ENCODE results near the gene C2orf68. TPM values are rescaled to one million over a fixed set of nuclear protein-coding genes. Genes with fewer than 3 reads are reported as not detected.

Gene C2orf68
- total RNA-seq, 1 experiment from 2014 or later, result 26.6 TPM

- Histone ChIP-seq H3K79me2 (ENCODE audit: low read length) (peaks cover 24% of the 10 kb centered on the region), H3K9me2 (replicated peaks; ENCODE audit: low read length) (no peaks in the 10 kb centered on the region), H3K4me1 (ENCODE audit: insufficient read depth, low read length) (peaks cover 18% of the 10 kb centered on the region), H3K4me3 (ENCODE audit: low read length) (peak within 1 kb of the TSS; percentile 73), H3K4me2 (ENCODE audit: low read length) (peak within 1 kb of the TSS; percentile 85), H3F3A (ENCODE audit: low read length, unreplicated experiment) (no peaks in the 10 kb centered on the region), H3K9ac (ENCODE audit: low read length) (peak within 1 kb of the TSS; percentile 69), H3K9me3 (ENCODE audit: low read length) (no peaks in the 10 kb centered on the region), H2AFZ (ENCODE audit: low read length) (peak within 1 kb of the TSS; percentile 73), H3K27me3 (ENCODE audit: low read length) (no peaks in the 10 kb centered on the region), H3K36me3 (ENCODE audit: low read depth, low read length) (no peaks in the 10 kb centered on the region), H4K20me1 (ENCODE audit: low read length) (no peaks in the 10 kb centered on the region), H3K27ac (ENCODE audit: low read length) (peak within 1 kb of the TSS; percentile 20)
- ChIA-PET CTCF (no interaction called here), POLR2A (ENCODE audit: unreplicated experiment) (interaction anchor here (0.5 to 1.4 kb wide), 5 partner anchors 10 to 509 kb away, joined by 3 to 14 read pairs (median 4); partner anchors contain the start of gene CAPG)
- BruUV-seq (replicated peaks), result TSS peak; percentile 57
- intact Hi-C loops (cut with micrococcal nuclease), result loop anchor here (1.0 kb wide), 1 partner anchor 16 kb away; the partner anchor contains the start of gene GGCX
- TF ChIP-seq CTCF (conservative IDR thresholded peaks at IDR 0.05; ENCODE audit: low read depth, low read length) (no peak), EZH2 (IDR thresholded peaks at IDR 0.05; ENCODE audit: low read length, unreplicated experiment) (no peak), EZH2phosphoT487 (IDR thresholded peaks at IDR 0.05; ENCODE audit: borderline replicate concordance, low read length) (no peak)
- ATAC-seq (peak; percentile 90), DNase-seq (peak; percentile 80)
Measured at GRCh38 chr2:85577386-85578242, 34.3 kb downstream of the C2orf68 start, which contains the start of gene VAMP8. VAMP8 (plus strand) TSS chr2:85577586; CDS start chr2:85577647, 61 bp downstream.

- H3K36me3 ChIP-seq (ENCODE audit: low read depth, low read length), result no peaks in the 10 kb centered on the region
- H3K4me1 ChIP-seq (ENCODE audit: insufficient read depth, low read length), result peaks cover 18% of the 10 kb centered on the region
- no peak for TF ChIP-seq EZH2 (IDR thresholded peaks at IDR 0.05; ENCODE audit: low read length, unreplicated experiment)
- TF ChIP-seq EZH2phosphoT487 (IDR thresholded peaks at IDR 0.05; ENCODE audit: borderline replicate concordance, low read length), result no peak
- TF ChIP-seq CTCF (conservative IDR thresholded peaks at IDR 0.05; ENCODE audit: low read depth, low read length), result no peak
- peak overlapping the region; percentile 85 for H3K4me2 ChIP-seq (ENCODE audit: low read length)
- DNase-seq (no peak), ATAC-seq (no peak)
- peak overlapping the region; percentile 20; the same call in 1 of the 2 replicates for H3K27ac ChIP-seq (ENCODE audit: low read length)
- no peaks in the 10 kb centered on the region for H3F3A ChIP-seq (ENCODE audit: low read length, unreplicated experiment)
- H3K27me3 ChIP-seq (ENCODE audit: low read length), result no peaks in the 10 kb centered on the region
- H3K9me3 ChIP-seq (ENCODE audit: low read length), result no peaks in the 10 kb centered on the region
- H2AFZ ChIP-seq (ENCODE audit: low read length), result peak overlapping the region; percentile 73
- POLR2A ChIA-PET (ENCODE audit: unreplicated experiment), result interaction anchor here (0.6 to 1.4 kb wide), 4 partner anchors 10 to 509 kb away, joined by 4 to 14 read pairs (median 4); no protein-coding TSS in a partner anchor
- H3K9ac ChIP-seq (ENCODE audit: low read length), result peak overlapping the region; percentile 69; the same call in 1 of the 2 replicates
- BruUV-seq (replicated peaks), result TSS peak; percentile 35
- CTCF ChIA-PET, result no interaction called here
- H3K9me2 ChIP-seq (replicated peaks; ENCODE audit: low read length), result no peaks in the 10 kb centered on the region
- peaks cover 24% of the 10 kb centered on the region for H3K79me2 ChIP-seq (ENCODE audit: low read length)
- H4K20me1 ChIP-seq (ENCODE audit: low read length), result no peaks in the 10 kb centered on the region
- intact Hi-C loops (cut with micrococcal nuclease), result loop anchor here (1.0 kb wide), 1 partner anchor 16 kb away; the partner anchor contains the start of gene GGCX
- peak overlapping the region; percentile 73 for H3K4me3 ChIP-seq (ENCODE audit: low read length)
Measured at GRCh38 chr2:85577063-85577385, 34.8 kb downstream of the C2orf68 start.
